ENCODE measurements around the gene CLASRP. TPM values are rescaled to one million over a fixed set of nuclear protein-coding genes. Genes with fewer than 3 reads are reported as not detected.

Gene CLASRP
- total and polyA plus RNA-seq, 2 of the 8 experiments (the other 6 are each of a cell fraction or from before 2014, with no cell fraction given): 22.3 to 71.7 TPM

DNA sequence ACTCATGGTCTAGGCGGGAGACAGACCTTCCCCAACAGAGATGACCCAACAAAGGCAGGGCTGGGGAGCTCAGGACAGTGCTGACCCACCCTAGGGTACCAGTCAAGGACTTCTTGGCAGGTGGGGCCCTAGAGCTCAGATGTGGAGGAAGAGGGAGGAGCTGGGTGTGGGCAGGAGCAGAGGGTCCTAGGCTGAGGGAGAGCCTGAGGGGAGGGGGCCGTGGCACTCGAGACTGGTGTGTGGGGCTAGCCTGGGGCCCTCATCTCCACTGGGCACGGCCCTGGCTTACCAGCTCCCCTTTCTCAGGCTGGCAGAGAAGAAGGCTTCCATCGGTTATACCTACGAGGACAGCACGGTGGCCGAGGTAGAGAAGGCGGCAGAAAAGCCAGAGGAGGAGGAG is 18.6 kb downstream of the CLASRP start (continued):
- TF ChIP-seq, protein P1, sequence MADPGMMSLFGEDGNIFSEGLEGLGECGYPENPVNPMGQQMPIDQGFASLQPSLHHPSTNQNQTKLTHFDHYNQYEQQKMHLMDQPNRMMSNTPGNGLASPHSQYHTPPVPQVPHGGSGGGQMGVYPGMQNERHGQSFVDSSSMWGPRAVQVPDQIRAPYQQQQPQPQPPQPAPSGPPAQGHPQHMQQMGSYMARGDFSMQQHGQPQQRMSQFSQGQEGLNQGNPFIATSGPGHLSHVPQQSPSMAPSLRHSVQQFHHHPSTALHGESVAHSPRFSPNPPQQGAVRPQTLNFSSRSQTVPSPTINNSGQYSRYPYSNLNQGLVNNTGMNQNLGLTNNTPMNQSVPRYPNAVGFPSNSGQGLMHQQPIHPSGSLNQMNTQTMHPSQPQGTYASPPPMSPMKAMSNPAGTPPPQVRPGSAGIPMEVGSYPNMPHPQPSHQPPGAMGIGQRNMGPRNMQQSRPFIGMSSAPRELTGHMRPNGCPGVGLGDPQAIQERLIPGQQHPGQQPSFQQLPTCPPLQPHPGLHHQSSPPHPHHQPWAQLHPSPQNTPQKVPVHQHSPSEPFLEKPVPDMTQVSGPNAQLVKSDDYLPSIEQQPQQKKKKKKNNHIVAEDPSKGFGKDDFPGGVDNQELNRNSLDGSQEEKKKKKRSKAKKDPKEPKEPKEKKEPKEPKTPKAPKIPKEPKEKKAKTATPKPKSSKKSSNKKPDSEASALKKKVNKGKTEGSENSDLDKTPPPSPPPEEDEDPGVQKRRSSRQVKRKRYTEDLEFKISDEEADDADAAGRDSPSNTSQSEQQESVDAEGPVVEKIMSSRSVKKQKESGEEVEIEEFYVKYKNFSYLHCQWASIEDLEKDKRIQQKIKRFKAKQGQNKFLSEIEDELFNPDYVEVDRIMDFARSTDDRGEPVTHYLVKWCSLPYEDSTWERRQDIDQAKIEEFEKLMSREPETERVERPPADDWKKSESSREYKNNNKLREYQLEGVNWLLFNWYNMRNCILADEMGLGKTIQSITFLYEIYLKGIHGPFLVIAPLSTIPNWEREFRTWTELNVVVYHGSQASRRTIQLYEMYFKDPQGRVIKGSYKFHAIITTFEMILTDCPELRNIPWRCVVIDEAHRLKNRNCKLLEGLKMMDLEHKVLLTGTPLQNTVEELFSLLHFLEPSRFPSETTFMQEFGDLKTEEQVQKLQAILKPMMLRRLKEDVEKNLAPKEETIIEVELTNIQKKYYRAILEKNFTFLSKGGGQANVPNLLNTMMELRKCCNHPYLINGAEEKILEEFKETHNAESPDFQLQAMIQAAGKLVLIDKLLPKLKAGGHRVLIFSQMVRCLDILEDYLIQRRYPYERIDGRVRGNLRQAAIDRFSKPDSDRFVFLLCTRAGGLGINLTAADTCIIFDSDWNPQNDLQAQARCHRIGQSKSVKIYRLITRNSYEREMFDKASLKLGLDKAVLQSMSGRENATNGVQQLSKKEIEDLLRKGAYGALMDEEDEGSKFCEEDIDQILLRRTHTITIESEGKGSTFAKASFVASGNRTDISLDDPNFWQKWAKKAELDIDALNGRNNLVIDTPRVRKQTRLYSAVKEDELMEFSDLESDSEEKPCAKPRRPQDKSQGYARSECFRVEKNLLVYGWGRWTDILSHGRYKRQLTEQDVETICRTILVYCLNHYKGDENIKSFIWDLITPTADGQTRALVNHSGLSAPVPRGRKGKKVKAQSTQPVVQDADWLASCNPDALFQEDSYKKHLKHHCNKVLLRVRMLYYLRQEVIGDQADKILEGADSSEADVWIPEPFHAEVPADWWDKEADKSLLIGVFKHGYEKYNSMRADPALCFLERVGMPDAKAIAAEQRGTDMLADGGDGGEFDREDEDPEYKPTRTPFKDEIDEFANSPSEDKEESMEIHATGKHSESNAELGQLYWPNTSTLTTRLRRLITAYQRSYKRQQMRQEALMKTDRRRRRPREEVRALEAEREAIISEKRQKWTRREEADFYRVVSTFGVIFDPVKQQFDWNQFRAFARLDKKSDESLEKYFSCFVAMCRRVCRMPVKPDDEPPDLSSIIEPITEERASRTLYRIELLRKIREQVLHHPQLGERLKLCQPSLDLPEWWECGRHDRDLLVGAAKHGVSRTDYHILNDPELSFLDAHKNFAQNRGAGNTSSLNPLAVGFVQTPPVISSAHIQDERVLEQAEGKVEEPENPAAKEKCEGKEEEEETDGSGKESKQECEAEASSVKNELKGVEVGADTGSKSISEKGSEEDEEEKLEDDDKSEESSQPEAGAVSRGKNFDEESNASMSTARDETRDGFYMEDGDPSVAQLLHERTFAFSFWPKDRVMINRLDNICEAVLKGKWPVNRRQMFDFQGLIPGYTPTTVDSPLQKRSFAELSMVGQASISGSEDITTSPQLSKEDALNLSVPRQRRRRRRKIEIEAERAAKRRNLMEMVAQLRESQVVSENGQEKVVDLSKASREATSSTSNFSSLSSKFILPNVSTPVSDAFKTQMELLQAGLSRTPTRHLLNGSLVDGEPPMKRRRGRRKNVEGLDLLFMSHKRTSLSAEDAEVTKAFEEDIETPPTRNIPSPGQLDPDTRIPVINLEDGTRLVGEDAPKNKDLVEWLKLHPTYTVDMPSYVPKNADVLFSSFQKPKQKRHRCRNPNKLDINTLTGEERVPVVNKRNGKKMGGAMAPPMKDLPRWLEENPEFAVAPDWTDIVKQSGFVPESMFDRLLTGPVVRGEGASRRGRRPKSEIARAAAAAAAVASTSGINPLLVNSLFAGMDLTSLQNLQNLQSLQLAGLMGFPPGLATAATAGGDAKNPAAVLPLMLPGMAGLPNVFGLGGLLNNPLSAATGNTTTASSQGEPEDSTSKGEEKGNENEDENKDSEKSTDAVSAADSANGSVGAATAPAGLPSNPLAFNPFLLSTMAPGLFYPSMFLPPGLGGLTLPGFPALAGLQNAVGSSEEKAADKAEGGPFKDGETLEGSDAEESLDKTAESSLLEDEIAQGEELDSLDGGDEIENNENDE (IDR thresholded peaks at IDR 0.05; ENCODE audit: insufficient replicate concordance, low read length): no peak
- TF ChIP-seq RBBP5 (IDR thresholded peaks at IDR 0.05; ENCODE audit: borderline replicate concordance, low read depth, low read length) (no peak), CTBP2 (IDR thresholded peaks at IDR 0.05; ENCODE audit: borderline replicate concordance, insufficient read depth, insufficient read length, low read length) (no peak), BRCA1 (IDR thresholded peaks at IDR 0.05; ENCODE audit: low read depth, low read length) (no peak), CBX5 (IDR thresholded peaks at IDR 0.05; ENCODE audit: low read depth, low read length) (no peak), JUN (IDR thresholded peaks at IDR 0.05; ENCODE audit: low read depth, low read length) (no peak), TAF1 (IDR thresholded peaks at IDR 0.05; ENCODE audit: low read depth, low read length) (no peak), TAF7 (optimal IDR thresholded peaks at IDR 0.05; ENCODE audit: borderline replicate concordance, low read depth, low read length) (no peak), CHD1 (IDR thresholded peaks at IDR 0.05; ENCODE audit: low read depth, low read length) (no peak), SP1 (IDR thresholded peaks at IDR 0.05; ENCODE audit: low read depth, low read length) (no peak), ASH2L (IDR thresholded peaks at IDR 0.05; ENCODE audit: low read length) (no peak)
- TF ChIP-seq, protein P2, sequence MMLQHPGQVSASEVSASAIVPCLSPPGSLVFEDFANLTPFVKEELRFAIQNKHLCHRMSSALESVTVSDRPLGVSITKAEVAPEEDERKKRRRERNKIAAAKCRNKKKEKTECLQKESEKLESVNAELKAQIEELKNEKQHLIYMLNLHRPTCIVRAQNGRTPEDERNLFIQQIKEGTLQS (IDR thresholded peaks at IDR 0.05; ENCODE audit: insufficient read depth, low read depth, low read length): no peak

All from H1 (cell line).